CD14-positive monocyte (primary cell): ENCODE data around the gene CNST. TPM values are rescaled to one million over a fixed set of nuclear protein-coding genes. Genes with fewer than 3 reads are reported as not detected.

Experiments used
- DNase-seq, 3 donors: peaks; one replicate each; pipeline ENCODE4 v3.0.0-alpha.2; 2011 to 2022
- H2AFZ ChIP-seq: 2 replicates; pipeline ENCODE4 v1.6.0; 2012; ENCODE audit warnings: mild to moderate bottlenecking, low read depth, low read length, inconsistent platforms; ENCODE audit not compliant: insufficient read depth, poor library complexity, severe bottlenecking
- H3K27ac ChIP-seq, 2 donors: 1 replicate in 1 of 2; 2 replicates in 1 of 2; pipeline ENCODE4 v1.5.1; 2012 to 2013; ENCODE audit warnings: low read length in 2 of 2, control low read depth in 1 of 2, inconsistent platforms in 1 of 2, low read depth in 1 of 2, mild to moderate bottlenecking in 1 of 2
- H3K27me3 ChIP-seq, 2 donors: one replicate each; pipeline versions ENCODE4 v1.6.0 to v1.6.1; 2011 to 2013; ENCODE audit warnings: low read length in 2 of 2; ENCODE audit not compliant: control insufficient read depth in 2 of 2, insufficient read depth in 2 of 2
- H3K36me3 ChIP-seq, 2 donors: replicated peaks in 1 of 2; 1 replicate in 1 of 2; 2 replicates in 1 of 2; pipeline versions ENCODE4 v1.5.1 to v1.6.1; 2012 to 2013; ENCODE audit warnings: low read length in 2 of 2, control low read depth in 1 of 2, inconsistent platforms in 1 of 2, mild to moderate bottlenecking in 1 of 2; ENCODE audit not compliant: insufficient read depth in 2 of 2, control insufficient read depth in 1 of 2
- H3K4me1 ChIP-seq, 2 donors: 1 replicate in 1 of 2; 2 replicates in 1 of 2; pipeline versions ENCODE4 v1.5.1 to v1.6.1; 2012 to 2013; ENCODE audit warnings: low read length in 2 of 2, control low read depth in 1 of 2, inconsistent platforms in 1 of 2, mild to moderate bottlenecking in 1 of 2, moderate library complexity in 1 of 2; ENCODE audit not compliant: insufficient read depth in 2 of 2, control insufficient read depth in 1 of 2
- H3K4me2 ChIP-seq: replicated peaks from 2 replicates; pipeline ENCODE3; 2012; ENCODE audit warnings: low read length, moderate library complexity, mild to moderate bottlenecking; ENCODE audit not compliant: poor library complexity, severe bottlenecking; ENCODE audit errors: extremely low read depth
- H3K4me3 ChIP-seq, 3 experiments: fragments of 200-600 bp in 1 of 3; sonication (generic) in 1 of 3; replicated peaks in 1 of 3; 1 replicate in 2 of 3; 2 replicates in 1 of 3; pipeline ENCODE4 v1.5.1; 2011 to 2013; ENCODE audit warnings: low read length in 3 of 3, mild to moderate bottlenecking in 3 of 3, control low read depth in 2 of 3, low read depth in 2 of 3, inconsistent platforms in 1 of 3, moderate library complexity in 1 of 3
- H3K79me2 ChIP-seq: 2 replicates; pipeline ENCODE4 v1.6.0; 2012; ENCODE audit warnings: mild to moderate bottlenecking, control low read depth, inconsistent platforms, low read length, moderate library complexity; ENCODE audit not compliant: insufficient read depth
- H3K9ac ChIP-seq: 2 replicates; pipeline ENCODE4 v1.6.0; 2017; ENCODE audit warnings: low read length, mild to moderate bottlenecking; ENCODE audit not compliant: insufficient read depth, poor library complexity, severe bottlenecking
- H3K9me3 ChIP-seq, 2 donors: replicated peaks in 1 of 2; 1 replicate in 1 of 2; 2 replicates in 1 of 2; pipeline versions ENCODE4 v1.5.1 to v1.6.1; 2012 to 2013; ENCODE audit warnings: low read length in 2 of 2, control low read depth in 1 of 2; ENCODE audit not compliant: control insufficient read depth in 1 of 2, insufficient read depth in 1 of 2
- H4K20me1 ChIP-seq: 2 replicates; pipeline ENCODE4 v1.6.0; 2012; ENCODE audit warnings: mild to moderate bottlenecking, low read length, control low read depth, moderate library complexity; ENCODE audit not compliant: insufficient read depth
- H3K27ac Mint-ChIP-seq, 7 donors: one replicate each; pipeline ENCODE4 v1.8.0; 2020; ENCODE audit warnings: mild to moderate bottlenecking in 7 of 7, mixed read lengths in 7 of 7, moderate library complexity in 6 of 7, inconsistent platforms in 2 of 7
- H3K27me3 Mint-ChIP-seq, 3 donors: one replicate each; pipeline ENCODE4 v1.8.0; 2021 to 2022; ENCODE audit warnings: low read depth in 3 of 3, mild to moderate bottlenecking in 3 of 3, mixed read lengths in 3 of 3, moderate library complexity in 3 of 3, inconsistent platforms in 1 of 3
- H3K36me3 Mint-ChIP-seq, 2 donors: one replicate each; pipeline ENCODE4 v1.8.0; 2020; ENCODE audit warnings: mixed read lengths in 2 of 2, inconsistent platforms in 1 of 2, mild to moderate bottlenecking in 1 of 2
- H3K4me1 Mint-ChIP-seq: one replicate; pipeline ENCODE4 v1.8.0; 2020; ENCODE audit warnings: mild to moderate bottlenecking, mixed read lengths
- H3K4me3 Mint-ChIP-seq, 2 donors: one replicate each; pipeline ENCODE4 v1.8.0; 2020; ENCODE audit warnings: mild to moderate bottlenecking in 2 of 2, mixed read lengths in 2 of 2, moderate library complexity in 1 of 2
- H3K9me3 Mint-ChIP-seq, 7 donors: one replicate each; pipeline ENCODE4 v1.8.0; 2020 to 2022; ENCODE audit warnings: mixed read lengths in 7 of 7, mild to moderate bottlenecking in 6 of 7, moderate library complexity in 6 of 7, inconsistent platforms in 2 of 7
- WGBS: methylation state at CpG from one replicate; pipeline ENCODE4 v1.1.5; 2013; ENCODE audit warnings: missing lambda C conversion rate; ENCODE audit not compliant: insufficient coverage; 5-methylcytosine and 5-hydroxymethylcytosine counted together
- intact Hi-C, 2 donors: fragments of 100-400 bp; cut with micrococcal nuclease; formaldehyde crosslinking; loops; one replicate each; pipeline versions ENCODE4 v1.15.0 to v1.15.1; 2023
- polyA plus RNA-seq, 3 donors: library from polyadenylated mRNA; depleted of rRNA in 1 of 3; unstranded in 2 of 3; stranded (reverse) in 1 of 3; fragments of 300-500 nt in 2 of 3; fragments of >200 nt in 1 of 3; fragmentation: Illumina TruSeq in 2 of 3; gene quantifications; 1 replicate in 2 of 3; 2 replicates in 1 of 3; pipeline ENCODE4 v1.2.3, GENCODE V29; 2012 to 2021
- TF ChIP-seq, protein P1 (sequence below): fragments of 200-600 bp; IDR thresholded peaks from one replicate; pipeline ENCODE4 v1.8.0; 2022; ENCODE audit warnings: antibody characterized with exemption, mild to moderate bottlenecking

The CNST gene
- polyA plus RNA-seq, 3 donors, result 11.0 to 14.1 (median 13.7) TPM

GRCh38 chr1:246640747-246641146 is 74.5 kb downstream of the CNST start:
- no CpG with 5 or more reads among the region's 2 CpGs for whole genome bisulfite sequencing
- peaks cover 52 to 82% of the 10 kb centered on the region in 2 donors for H3K36me3 ChIP-seq
- no peak overlapping the region for H3K4me2 ChIP-seq
- Mint-ChIP-seq H3K36me3 (peaks cover 33% of the 10 kb centered on the region in 2 donors), H3K9me3 (peaks cover 0 to 6% (median 2%) of the 10 kb centered on the region in 7 donors), H3K4me3 (no peak overlapping the region), H3K27me3 (peaks cover 0 to 2% (median 0%) of the 10 kb centered on the region in 3 donors), H3K4me1 (no peaks in the 10 kb centered on the region), H3K27ac (no peak overlapping the region)
- DNase-seq, result no peak
- intact Hi-C loops, result no loop called here
- no peak overlapping the region for H3K4me3 ChIP-seq
- H2AFZ ChIP-seq, result no peak overlapping the region
- no peaks in the 10 kb centered on the region for H3K27me3 ChIP-seq
- no peak overlapping the region for H3K27ac ChIP-seq
- TF ChIP-seq, protein P1, sequence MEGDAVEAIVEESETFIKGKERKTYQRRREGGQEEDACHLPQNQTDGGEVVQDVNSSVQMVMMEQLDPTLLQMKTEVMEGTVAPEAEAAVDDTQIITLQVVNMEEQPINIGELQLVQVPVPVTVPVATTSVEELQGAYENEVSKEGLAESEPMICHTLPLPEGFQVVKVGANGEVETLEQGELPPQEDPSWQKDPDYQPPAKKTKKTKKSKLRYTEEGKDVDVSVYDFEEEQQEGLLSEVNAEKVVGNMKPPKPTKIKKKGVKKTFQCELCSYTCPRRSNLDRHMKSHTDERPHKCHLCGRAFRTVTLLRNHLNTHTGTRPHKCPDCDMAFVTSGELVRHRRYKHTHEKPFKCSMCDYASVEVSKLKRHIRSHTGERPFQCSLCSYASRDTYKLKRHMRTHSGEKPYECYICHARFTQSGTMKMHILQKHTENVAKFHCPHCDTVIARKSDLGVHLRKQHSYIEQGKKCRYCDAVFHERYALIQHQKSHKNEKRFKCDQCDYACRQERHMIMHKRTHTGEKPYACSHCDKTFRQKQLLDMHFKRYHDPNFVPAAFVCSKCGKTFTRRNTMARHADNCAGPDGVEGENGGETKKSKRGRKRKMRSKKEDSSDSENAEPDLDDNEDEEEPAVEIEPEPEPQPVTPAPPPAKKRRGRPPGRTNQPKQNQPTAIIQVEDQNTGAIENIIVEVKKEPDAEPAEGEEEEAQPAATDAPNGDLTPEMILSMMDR, result no peak
- peaks cover 3% of the 10 kb centered on the region for H3K79me2 ChIP-seq
- H3K9ac ChIP-seq, result no peak overlapping the region
- peaks cover 4% of the 10 kb centered on the region for H4K20me1 ChIP-seq
- no peaks in the 10 kb centered on the region for H3K4me1 ChIP-seq
- H3K9me3 ChIP-seq, result peaks cover 0 to 3% of the 10 kb centered on the region in 2 donors

DNA sequence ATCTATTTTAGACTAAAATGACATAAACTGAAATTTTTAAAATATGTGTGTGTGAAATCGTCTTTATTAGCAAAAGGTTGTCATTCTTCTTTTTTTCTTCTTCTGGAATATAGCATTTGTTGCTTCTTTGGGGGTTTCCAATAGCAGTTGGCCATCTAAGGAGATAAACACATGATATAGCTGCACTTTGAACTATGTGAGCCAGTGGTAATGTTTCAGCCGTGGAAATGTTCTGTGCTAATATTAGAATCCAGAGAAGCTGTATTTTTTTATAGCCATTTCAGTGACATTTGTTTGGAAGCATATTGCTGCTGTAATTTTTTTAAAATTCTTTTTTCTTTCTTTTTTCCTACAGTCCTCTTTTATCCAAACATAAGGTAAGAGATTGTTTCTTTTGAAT is 75.1 kb downstream of the CNST start:
- Mint-ChIP-seq H3K4me3 (no peak overlapping the region), H3K9me3 (peaks cover 0 to 3% (median 0%) of the 10 kb centered on the region in 7 donors), H3K27ac (no peak overlapping the region), H3K4me1 (no peaks in the 10 kb centered on the region), H3K36me3 (peaks cover 31 to 32% of the 10 kb centered on the region in 2 donors), H3K27me3 (no peaks in the 10 kb centered on the region)
- no peak overlapping the region for H2AFZ ChIP-seq
- no peak overlapping the region for H3K4me3 ChIP-seq
- H3K4me2 ChIP-seq, result no peak overlapping the region
- no peaks in the 10 kb centered on the region for H3K27me3 ChIP-seq
- no CpG with 5 or more reads among the region's 2 CpGs for WGBS
- no peak for DNase-seq
- TF ChIP-seq, protein P1, result no peak
- intact Hi-C loops, result no loop called here
- H3K9me3 ChIP-seq, result no peaks in the 10 kb centered on the region
- H3K9ac ChIP-seq, result no peak overlapping the region
- H4K20me1 ChIP-seq, result peaks cover 4% of the 10 kb centered on the region
- no peak overlapping the region for H3K27ac ChIP-seq
- H3K4me1 ChIP-seq, result no peaks in the 10 kb centered on the region
- H3K36me3 ChIP-seq, result peaks cover 50 to 83% of the 10 kb centered on the region in 2 donors
- peaks cover 3% of the 10 kb centered on the region for H3K79me2 ChIP-seq
